ENCODE data around the gene SLC12A8.

Gene SLC12A8

GRCh38 chr3:125136966-125137357 lies 75.6 kb downstream of the SLC12A8 start:
- DNase-seq, result no peak

- DNase-seq, result no peak
These were observed 76.0 kb downstream of the SLC12A8 start for GRCh38 chr3:125136515-125136914.

GRCh38 chr3:125134952-125135351 lies 77.6 kb downstream of the SLC12A8 start:
- no peak for DNase-seq

- no peak for DNase-seq
These were observed 79.7 kb downstream of the SLC12A8 start for GRCh38 chr3:125132815-125133214.

- no peak for DNase-seq
These were observed 83.0 kb downstream of the SLC12A8 start for GRCh38 chr3:125129512-125129997.

- DNase-seq, result no peak
These were observed 83.6 kb downstream of the SLC12A8 start for GRCh38 chr3:125128861-125129501.

GRCh38 chr3:125126323-125126722 lies 86.2 kb downstream of the SLC12A8 start:
- no peak for DNase-seq

GRCh38 chr3:125125821-125126245 lies 86.7 kb downstream of the SLC12A8 start:
- DNase-seq, result no peak

GRCh38 chr3:125123451-125124305 lies 88.9 kb downstream of the SLC12A8 start:
- DNase-seq, result no peak

GRCh38 chr3:125121246-125122010 lies 91.1 kb downstream of the SLC12A8 start:
- DNase-seq, result no peak

- DNase-seq, result no peak
These were observed 92.0 kb downstream of the SLC12A8 start for GRCh38 chr3:125120379-125121122.

- no peak for DNase-seq
These were observed 92.7 kb downstream of the SLC12A8 start for GRCh38 chr3:125119752-125120378.

- DNase-seq, result no peak
These were observed 93.9 kb downstream of the SLC12A8 start for GRCh38 chr3:125118600-125118999.

- no peak for DNase-seq
These were observed 94.8 kb downstream of the SLC12A8 start for GRCh38 chr3:125117631-125118191.

GRCh38 chr3:125116311-125117080 lies 96.1 kb downstream of the SLC12A8 start:
- DNase-seq, result no peak

- DNase-seq, result no peak
These were observed 96.9 kb downstream of the SLC12A8 start for GRCh38 chr3:125115640-125116039.

GRCh38 chr3:125112981-125113380 lies 99.6 kb downstream of the SLC12A8 start:
- DNase-seq, result no peak

- no peak for DNase-seq
These were observed 101.6 kb downstream of the SLC12A8 start for GRCh38 chr3:125110876-125111480.

GRCh38 chr3:125110016-125110875 lies 102.3 kb downstream of the SLC12A8 start:
- no peak for DNase-seq

- DNase-seq, result no peak
These were observed 103.0 kb downstream of the SLC12A8 start for GRCh38 chr3:125109536-125109925.

Data from GOT3 (cell line).